ENCODE measurements around the gene UPK3A. TPM values are rescaled to one million over a fixed set of nuclear protein-coding genes. Genes with fewer than 3 reads are reported as not detected.

UPK3A gene
- polyA plus RNA-seq, 1 donor from 2014 or later, result not detected

GRCh38 chr22:45239681-45240051, 45.1 kb upstream of the UPK3A start:
- H3K36me3 ChIP-seq (ENCODE audit: insufficient read depth, low read length), result no peaks in the 10 kb centered on the region
- no peaks in the 10 kb centered on the region for H3F3A ChIP-seq (ENCODE audit: insufficient read depth, low read length, poor library complexity, severe bottlenecking)
- H3K4me3 ChIP-seq (ENCODE audit: low read length), result peak overlapping the region; percentile 97
- TF ChIP-seq REST (IDR thresholded peaks at IDR 0.05; ENCODE audit: borderline replicate concordance), result peak; percentile 63
- peak; percentile 35 for TF ChIP-seq POLR2AphosphoS5 (IDR thresholded peaks at IDR 0.05)
- no peak for TF ChIP-seq RAD21 (conservative IDR thresholded peaks at IDR 0.05)
- TF ChIP-seq EP300 (conservative IDR thresholded peaks at IDR 0.05; ENCODE audit: poor library complexity, severe bottlenecking), result peak; percentile 21
- TF ChIP-seq CTCF (IDR thresholded peaks at IDR 0.05; ENCODE audit: poor library complexity, severe bottlenecking), result no peak
- TF ChIP-seq TAF1 (IDR thresholded peaks at IDR 0.05; ENCODE audit: low read depth), result peak; percentile 17
- H3K9me2 ChIP-seq (ENCODE audit: insufficient read depth, low read length), result no peaks in the 10 kb centered on the region
- peak overlapping the region; percentile 51 for H2AFZ ChIP-seq (ENCODE audit: low read depth, low read length)
- no peaks in the 10 kb centered on the region for H3K27me3 ChIP-seq (ENCODE audit: insufficient read depth, low read depth, low read length)
- peaks cover 36% of the 10 kb centered on the region for H3K79me2 ChIP-seq (replicated peaks; ENCODE audit: insufficient read depth, low read length)
- H3K27ac ChIP-seq (ENCODE audit: low read length), result peak overlapping the region; percentile 75
- peak overlapping the region; percentile 77 for H3K4me2 ChIP-seq (ENCODE audit: low read length)
- H3K9ac ChIP-seq (ENCODE audit: low read length), result peak overlapping the region; percentile 98
- H4K20me1 ChIP-seq (ENCODE audit: insufficient read depth), result peaks cover 20% of the 10 kb centered on the region
- H3K9me3 ChIP-seq (ENCODE audit: low read length), result no peaks in the 10 kb centered on the region

- Histone ChIP-seq H3K4me3 (ENCODE audit: low read length) (peak overlapping the region; percentile 97), H2AFZ (ENCODE audit: low read depth, low read length) (peak overlapping the region; percentile 51), H4K20me1 (ENCODE audit: insufficient read depth) (peaks cover 16% of the 10 kb centered on the region), H3F3A (ENCODE audit: insufficient read depth, low read length, poor library complexity, severe bottlenecking) (no peaks in the 10 kb centered on the region), H3K4me2 (ENCODE audit: low read length) (peak overlapping the region; percentile 77), H3K79me2 (replicated peaks; ENCODE audit: insufficient read depth, low read length) (peaks cover 36% of the 10 kb centered on the region), H3K9me3 (ENCODE audit: low read length) (no peaks in the 10 kb centered on the region), H3K27ac (ENCODE audit: low read length) (peak overlapping the region; percentile 75), H3K27me3 (ENCODE audit: insufficient read depth, low read depth, low read length) (no peaks in the 10 kb centered on the region), H3K9ac (ENCODE audit: low read length) (peak overlapping the region; percentile 98), H3K36me3 (ENCODE audit: insufficient read depth, low read length) (no peaks in the 10 kb centered on the region), H3K9me2 (ENCODE audit: insufficient read depth, low read length) (no peaks in the 10 kb centered on the region)
- TF ChIP-seq SMC3 (conservative IDR thresholded peaks at IDR 0.05; ENCODE audit: poor library complexity), result peak; percentile 31
- no peak for TF ChIP-seq EZH2 (IDR thresholded peaks at IDR 0.05; ENCODE audit: borderline replicate concordance, insufficient read depth, low read length, poor library complexity, severe bottlenecking)
- TF ChIP-seq MXI1 (conservative IDR thresholded peaks at IDR 0.05; ENCODE audit: poor library complexity, severe bottlenecking), result peak; percentile 56
These were observed 44.5 kb upstream of the UPK3A start for GRCh38 chr22:45240104-45240809.

All from neural cell (in vitro differentiated cells).